ENCODE data around the gene FMNL2.
"Not testable (repeated sequence)": the region's sequence is repeated elsewhere in the genome, so short reads cannot be mapped to it uniquely, and the experiment has no call there.

Gene FMNL2

GRCh38 chr2:152499331-152499816, 164.4 kb downstream of the FMNL2 start:
- no peak for DNase-seq

GRCh38 chr2:152499896-152500735, 165.1 kb downstream of the FMNL2 start:
- no peak for DNase-seq

- peak; percentile 53 for DNase-seq
Observed at GRCh38 chr2:152500772-152501171, 165.8 kb downstream of the FMNL2 start.

- DNase-seq = no peak
Observed at GRCh38 chr2:152501666-152502065, 166.7 kb downstream of the FMNL2 start.

GRCh38 chr2:152504618-152505017, 169.6 kb downstream of the FMNL2 start:
- DNase-seq = no peak

GRCh38 chr2:152505495-152505906, 170.5 kb downstream of the FMNL2 start:
- no peak for DNase-seq

GRCh38 chr2:152506843-152507242, 171.9 kb downstream of the FMNL2 start:
- no peak for DNase-seq

GRCh38 chr2:152507907-152508306, 172.9 kb downstream of the FMNL2 start:
- DNase-seq = no peak

- no peak for DNase-seq
Observed at GRCh38 chr2:152508446-152508845, 173.5 kb downstream of the FMNL2 start.

- no peak for DNase-seq
Observed at GRCh38 chr2:152509772-152510491, 175.0 kb downstream of the FMNL2 start.

- DNase-seq = no peak
Observed at GRCh38 chr2:152510621-152511020, 175.6 kb downstream of the FMNL2 start.

- DNase-seq = no peak
Observed at GRCh38 chr2:152511981-152512380, 177.0 kb downstream of the FMNL2 start.

GRCh38 chr2:152513029-152513428, 178.1 kb downstream of the FMNL2 start:
- DNase-seq = no peak

GRCh38 chr2:152513681-152514080, 178.7 kb downstream of the FMNL2 start:
- DNase-seq = no peak

- DNase-seq = no peak
Observed at GRCh38 chr2:152518034-152518433, 183.1 kb downstream of the FMNL2 start.

GRCh38 chr2:152518641-152519580, 183.9 kb downstream of the FMNL2 start:
- DNase-seq = no peak

GRCh38 chr2:152519581-152519952, 184.6 kb downstream of the FMNL2 start:
- no peak for DNase-seq

GRCh38 chr2:152520759-152521158, 185.8 kb downstream of the FMNL2 start:
- no peak for DNase-seq

- DNase-seq = not testable (repeated sequence)
Observed at GRCh38 chr2:152522446-152522845, 187.5 kb downstream of the FMNL2 start.

GRCh38 chr2:152523091-152523490, 188.1 kb downstream of the FMNL2 start:
- no peak for DNase-seq

GRCh38 chr2:152525277-152525838, 190.4 kb downstream of the FMNL2 start:
- no peak for DNase-seq

- DNase-seq = no peak
Observed at GRCh38 chr2:152529420-152530115, 194.6 kb downstream of the FMNL2 start.

Data from femur (tissue), 1 donor.